Measurements from ENCODE around the gene SYTL1.

SYTL1 gene

DNA sequence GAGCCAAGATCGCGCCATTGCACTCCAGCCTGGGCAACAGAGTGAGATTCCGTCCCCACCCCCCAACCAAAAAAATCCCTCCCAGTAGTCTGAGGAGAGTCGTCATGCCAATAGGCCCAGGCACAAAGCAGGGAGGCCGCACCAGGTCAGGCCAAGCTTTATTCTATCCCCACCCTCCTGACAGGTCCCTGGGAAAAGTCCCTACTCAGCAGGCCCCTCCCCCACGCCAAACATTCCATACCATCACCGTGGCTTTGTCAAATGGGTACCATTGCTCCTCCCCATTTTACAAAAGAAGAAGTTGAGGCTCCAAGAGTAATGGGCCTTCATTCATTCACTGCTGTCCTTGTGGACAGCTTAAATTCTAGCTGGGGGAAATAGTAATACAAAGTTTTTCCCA lies 55.9 kb downstream of the SYTL1 start:
- TF ChIP-seq, protein P1, sequence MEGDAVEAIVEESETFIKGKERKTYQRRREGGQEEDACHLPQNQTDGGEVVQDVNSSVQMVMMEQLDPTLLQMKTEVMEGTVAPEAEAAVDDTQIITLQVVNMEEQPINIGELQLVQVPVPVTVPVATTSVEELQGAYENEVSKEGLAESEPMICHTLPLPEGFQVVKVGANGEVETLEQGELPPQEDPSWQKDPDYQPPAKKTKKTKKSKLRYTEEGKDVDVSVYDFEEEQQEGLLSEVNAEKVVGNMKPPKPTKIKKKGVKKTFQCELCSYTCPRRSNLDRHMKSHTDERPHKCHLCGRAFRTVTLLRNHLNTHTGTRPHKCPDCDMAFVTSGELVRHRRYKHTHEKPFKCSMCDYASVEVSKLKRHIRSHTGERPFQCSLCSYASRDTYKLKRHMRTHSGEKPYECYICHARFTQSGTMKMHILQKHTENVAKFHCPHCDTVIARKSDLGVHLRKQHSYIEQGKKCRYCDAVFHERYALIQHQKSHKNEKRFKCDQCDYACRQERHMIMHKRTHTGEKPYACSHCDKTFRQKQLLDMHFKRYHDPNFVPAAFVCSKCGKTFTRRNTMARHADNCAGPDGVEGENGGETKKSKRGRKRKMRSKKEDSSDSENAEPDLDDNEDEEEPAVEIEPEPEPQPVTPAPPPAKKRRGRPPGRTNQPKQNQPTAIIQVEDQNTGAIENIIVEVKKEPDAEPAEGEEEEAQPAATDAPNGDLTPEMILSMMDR (IDR thresholded peaks at IDR 0.05; ENCODE audit: control insufficient read depth, extremely low read depth, insufficient read depth) = no peak
- no peak overlapping the region for H3K4me3 ChIP-seq (ENCODE audit: low read depth, low read length)
- DNase-seq (ENCODE audit: low read depth) = no peak

DNA sequence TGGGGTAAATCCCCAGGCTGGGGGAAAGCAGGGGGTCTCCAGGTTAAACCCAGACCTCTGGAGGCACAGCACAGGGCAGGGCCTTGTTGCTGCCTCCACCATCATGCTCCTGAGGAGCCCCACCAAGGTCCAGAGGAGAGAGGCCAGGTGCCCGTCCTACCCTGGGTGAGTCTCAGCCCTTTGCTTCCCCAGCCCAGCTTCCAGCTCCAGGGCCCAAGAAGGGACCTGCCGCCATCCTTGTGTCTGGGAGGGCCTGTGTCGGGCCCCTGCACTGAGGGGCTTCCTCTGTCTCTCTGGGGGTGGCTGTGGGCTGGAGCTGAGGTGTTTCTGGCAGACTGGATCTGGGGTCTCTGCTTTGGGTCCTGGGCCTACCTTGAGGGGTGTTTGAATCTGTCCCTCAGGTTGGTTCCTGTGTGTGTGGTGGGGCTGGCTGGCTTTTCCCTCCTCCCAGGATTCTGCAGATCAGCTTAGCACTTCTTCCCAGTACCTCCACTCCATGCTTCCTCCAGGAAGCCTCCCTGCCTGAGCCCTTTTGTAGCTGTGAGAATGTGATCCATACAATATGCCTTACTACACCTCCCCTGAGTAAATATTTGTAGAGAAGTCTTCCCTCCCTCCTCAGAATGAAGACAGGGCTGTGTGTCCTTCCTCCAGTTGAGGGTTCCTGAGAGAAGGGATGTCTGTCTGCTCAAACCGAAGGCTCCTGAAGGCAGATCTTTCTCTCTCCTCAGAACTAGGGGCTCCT lies 56.8 kb downstream of the SYTL1 start:
- no peak for DNase-seq (ENCODE audit: low read depth)
- TF ChIP-seq, protein P1 (IDR thresholded peaks at IDR 0.05; ENCODE audit: control insufficient read depth, extremely low read depth, insufficient read depth) = no peak
- no peak overlapping the region for H3K4me3 ChIP-seq (ENCODE audit: low read depth, low read length)

DNA sequence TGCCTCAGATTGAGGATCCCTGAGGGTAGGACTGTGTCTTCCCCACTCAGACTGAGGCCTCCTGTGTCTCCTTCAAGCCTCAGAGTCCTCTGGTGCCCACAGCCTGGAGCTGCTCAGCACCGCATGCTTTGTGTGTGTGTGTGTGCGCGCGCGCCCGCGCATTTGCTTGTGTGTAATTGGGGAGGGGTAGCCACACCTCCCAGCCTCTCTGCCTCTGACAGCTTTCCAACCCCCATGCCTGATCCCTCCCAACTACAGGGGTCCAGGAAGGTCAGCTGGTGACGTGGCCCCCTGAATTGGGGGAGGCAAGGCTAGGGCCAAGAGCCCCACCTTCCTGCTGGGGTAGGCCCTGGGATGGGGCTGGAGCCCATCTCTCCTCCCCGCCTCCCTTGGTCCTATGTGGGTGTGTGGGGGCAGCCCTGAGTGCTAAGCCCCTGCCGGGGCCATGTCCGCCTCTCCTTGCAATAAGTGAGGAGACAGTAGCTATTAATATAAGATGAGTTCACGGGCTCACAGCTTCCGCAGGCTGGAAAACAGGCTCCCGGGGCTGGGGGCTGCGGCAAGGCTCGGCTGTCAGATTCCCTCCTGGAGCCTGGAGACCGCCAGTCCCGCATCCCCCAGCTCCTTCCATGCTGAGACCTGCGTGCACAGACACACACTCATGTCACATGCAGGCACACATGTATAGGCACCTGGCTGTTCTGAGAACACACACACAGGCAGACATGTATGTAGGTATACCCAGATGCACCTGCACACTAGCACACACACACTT lies 57.6 kb downstream of the SYTL1 start:
- no peak overlapping the region for H3K4me3 ChIP-seq (ENCODE audit: low read depth, low read length)
- TF ChIP-seq, protein P1 (IDR thresholded peaks at IDR 0.05; ENCODE audit: control insufficient read depth, extremely low read depth, insufficient read depth) = no peak
- DNase-seq (ENCODE audit: low read depth) = no peak

DNA sequence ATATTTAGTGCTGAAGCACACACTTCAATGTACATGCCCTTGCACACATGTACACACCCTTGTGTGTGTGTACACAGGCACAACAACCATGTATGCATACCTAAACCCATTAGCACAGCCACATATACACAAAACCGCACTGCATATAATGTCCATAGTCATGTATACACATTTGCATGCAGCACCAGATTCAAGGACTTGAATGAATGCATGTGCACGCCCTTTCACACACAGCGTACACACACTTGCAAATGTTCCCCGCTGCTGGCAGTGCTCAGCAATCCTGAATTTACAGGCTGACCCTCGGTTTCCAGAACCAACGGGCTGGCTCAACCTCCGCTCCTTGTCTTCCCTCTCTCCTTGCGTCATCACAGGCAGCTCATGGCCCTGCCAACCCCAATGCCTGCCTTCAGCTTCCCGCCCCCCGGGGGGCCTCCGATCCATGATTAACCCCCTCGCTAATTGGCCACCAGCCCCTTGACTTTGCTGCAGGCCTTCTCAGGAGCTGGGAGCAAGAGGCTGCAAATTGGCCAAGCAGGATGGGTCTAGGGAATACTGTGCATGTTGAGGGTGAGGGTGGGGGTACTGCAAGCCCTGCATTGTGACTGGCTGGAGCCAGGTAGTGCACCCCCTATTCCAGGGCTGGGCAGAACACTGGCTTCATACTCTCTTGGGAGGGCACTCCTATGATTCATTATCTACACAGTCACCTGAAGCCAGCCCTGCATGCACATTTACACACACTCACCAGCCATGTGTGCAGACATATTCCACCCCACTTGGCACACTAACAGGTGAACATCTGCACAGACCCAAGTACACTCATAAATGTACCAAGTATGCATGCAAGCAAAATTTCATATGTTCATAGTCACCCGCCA lies 58.5 kb downstream of the SYTL1 start:
- no peak overlapping the region for H3K4me3 ChIP-seq (ENCODE audit: low read depth, low read length)
- TF ChIP-seq, protein P1 (IDR thresholded peaks at IDR 0.05; ENCODE audit: control insufficient read depth, extremely low read depth, insufficient read depth) = no peak
- DNase-seq (ENCODE audit: low read depth) = no peak

DNA sequence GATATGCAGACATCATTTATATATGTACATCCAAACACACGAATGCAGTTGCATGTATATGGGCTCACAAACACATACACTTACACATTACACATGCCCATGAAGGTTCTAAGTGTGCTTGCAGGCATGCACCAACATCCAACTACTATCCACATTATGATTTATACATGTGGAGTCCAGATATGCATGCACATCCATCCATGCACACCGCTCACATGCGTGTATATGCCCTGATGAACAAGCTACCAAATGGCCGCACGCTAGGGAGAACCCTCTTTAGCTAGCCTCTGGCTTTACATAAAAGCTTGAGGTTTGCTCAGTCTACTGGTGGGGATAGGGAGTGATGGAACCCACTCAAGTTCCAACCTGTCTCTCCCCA lies 59.1 kb downstream of the SYTL1 start:
- DNase-seq (ENCODE audit: low read depth) = no peak
- H3K4me3 ChIP-seq (ENCODE audit: low read depth, low read length) = no peak overlapping the region
- TF ChIP-seq, protein P1 (IDR thresholded peaks at IDR 0.05; ENCODE audit: control insufficient read depth, extremely low read depth, insufficient read depth) = no peak

DNA sequence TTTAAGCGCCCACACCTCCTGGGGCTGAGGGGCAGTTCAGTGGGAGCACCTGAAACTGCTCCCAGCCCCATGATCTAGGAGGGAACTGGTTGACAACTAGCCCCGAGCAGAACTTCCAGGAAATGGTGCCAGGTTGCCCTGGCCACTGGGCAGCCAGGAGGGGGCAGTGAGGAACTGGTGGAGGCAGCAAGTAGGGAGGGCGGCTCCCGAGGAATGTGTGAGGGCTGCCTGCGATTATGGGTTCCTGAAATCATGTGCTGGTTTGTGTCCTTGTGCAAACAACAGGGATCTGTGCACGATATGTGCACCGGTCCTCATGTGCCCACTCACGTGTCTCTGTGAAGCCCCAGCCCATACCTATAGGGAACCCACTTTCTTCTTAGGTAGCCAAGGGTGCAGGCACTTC lies 60.5 kb downstream of the SYTL1 start:
- no peak for DNase-seq (ENCODE audit: low read depth)
- H3K4me3 ChIP-seq (ENCODE audit: low read depth, low read length) = no peak overlapping the region
- TF ChIP-seq, protein P1 (IDR thresholded peaks at IDR 0.05; ENCODE audit: control insufficient read depth, extremely low read depth, insufficient read depth) = peak; percentile 47; the same call in 1 of the 2 replicates
